ENCODE data around the gene CHST12.
"Not testable (repeated sequence)": the region's sequence is repeated elsewhere in the genome, so short reads cannot be mapped to it uniquely, and the experiment has no call there.

The CHST12 gene

GRCh38 chr7:2403014-2403717 lies at the start of gene CHST12:
Gene CHST12 (plus strand): TSS chr7:2403611. CDS start chr7:2432640, 29,029 bp downstream.
- DNase-seq (ENCODE audit: low read depth) = peak; percentile 28

- DNase-seq (ENCODE audit: low read depth) = peak; percentile 50
Observed at GRCh38 chr7:2353936-2354185, 49.5 kb upstream of the CHST12 start.

DNA sequence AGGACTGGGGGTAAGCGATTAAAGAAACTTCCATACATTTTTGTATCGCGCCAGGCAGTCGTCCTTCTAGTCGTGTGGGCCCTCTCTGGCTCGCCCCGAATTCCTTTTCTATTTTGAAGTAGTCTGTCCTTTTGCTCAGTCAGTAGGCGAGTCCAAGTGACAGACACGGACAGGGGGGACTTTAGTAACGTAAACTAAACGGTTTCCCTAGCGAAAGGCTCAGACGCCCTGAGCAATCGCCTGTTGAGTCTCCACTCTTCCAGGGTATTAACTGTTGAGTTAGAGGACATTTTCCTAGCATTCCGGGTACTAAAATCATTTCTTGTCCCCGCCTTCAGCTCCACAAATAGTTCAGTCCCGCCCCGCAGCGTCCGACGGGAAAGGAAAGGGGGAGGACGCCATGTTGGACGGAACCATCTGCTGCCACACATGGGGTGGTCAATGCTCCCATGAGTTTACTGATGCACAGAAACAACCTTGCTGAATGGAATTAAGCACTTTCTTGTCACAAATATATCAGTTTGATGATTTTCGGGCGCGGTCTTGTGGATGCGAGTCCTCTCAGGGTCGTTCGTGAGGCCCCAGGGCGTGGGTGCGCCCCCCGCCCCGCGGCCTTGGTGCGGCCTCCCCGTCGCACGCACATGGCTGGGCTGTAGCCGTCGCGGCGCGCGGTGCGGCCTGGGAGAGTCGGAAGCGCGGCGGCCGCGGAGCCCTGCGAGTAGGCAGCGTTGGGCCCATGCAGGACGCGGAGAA lies 49.0 kb upstream of the CHST12 start, which contains the start of gene EIF3B:
Gene EIF3B, plus strand, starts transcription at position 642 of the 753 bp plus-strand sequence. Its CDS starts 95 bp downstream, at position 737.
- peak; percentile 69 for DNase-seq (ENCODE audit: low read depth)

DNA sequence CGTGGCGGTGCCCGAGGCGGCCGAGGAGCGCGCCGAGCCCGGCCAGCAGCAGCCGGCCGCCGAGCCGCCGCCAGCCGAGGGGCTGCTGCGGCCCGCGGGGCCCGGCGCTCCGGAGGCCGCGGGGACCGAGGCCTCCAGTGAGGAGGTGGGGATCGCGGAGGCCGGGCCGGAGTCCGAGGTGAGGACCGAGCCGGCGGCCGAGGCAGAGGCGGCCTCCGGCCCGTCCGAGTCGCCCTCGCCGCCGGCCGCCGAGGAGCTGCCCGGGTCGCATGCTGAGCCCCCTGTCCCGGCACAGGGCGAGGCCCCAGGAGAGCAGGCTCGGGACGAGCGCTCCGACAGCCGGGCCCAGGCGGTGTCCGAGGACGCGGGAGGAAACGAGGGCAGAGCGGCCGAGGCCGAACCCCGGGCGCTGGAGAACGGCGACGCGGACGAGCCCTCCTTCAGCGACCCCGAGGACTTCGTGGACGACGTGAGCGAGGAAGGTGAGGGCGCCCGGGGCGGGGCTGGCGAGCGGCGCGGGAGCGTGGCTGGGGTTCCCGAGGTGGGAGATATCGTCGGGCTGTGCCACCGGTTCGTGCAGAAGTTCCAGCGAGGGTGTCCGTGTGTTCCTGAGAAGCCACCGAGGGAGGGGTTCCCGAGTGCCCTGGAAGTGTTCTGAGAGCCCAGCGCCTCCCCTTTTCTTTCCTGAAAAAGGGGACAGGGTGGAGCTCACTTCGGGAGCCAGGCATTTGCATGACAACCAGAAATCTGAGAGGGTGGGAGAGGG lies 48.3 kb upstream of the CHST12 start:
- no peak for DNase-seq (ENCODE audit: low read depth)

GRCh38 chr7:2355705-2356008 lies 47.8 kb upstream of the CHST12 start:
- DNase-seq (ENCODE audit: low read depth) = no peak

GRCh38 chr7:2357165-2357564 lies 46.2 kb upstream of the CHST12 start:
- DNase-seq (ENCODE audit: low read depth) = no peak

DNA sequence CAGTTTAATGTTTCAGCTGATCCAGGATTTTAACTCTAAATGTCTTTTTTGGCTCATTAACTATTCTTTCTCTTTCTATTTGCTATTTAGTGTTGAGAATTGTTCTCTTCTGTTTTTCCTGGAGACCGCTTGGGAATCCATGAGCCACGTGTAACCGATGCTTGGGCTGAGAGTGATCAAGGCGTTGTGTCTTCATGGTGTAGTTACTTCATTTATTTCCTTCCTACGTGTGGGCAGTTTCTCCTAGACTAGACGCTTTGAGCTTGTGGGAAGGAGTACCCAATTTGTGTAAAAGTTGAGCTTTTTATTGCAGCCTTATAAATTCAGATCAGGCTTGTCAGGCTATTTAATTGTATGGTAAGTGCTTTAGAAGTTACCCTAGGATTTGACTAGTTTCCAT lies 45.8 kb upstream of the CHST12 start:
- DNase-seq (ENCODE audit: low read depth) = no peak

- DNase-seq (ENCODE audit: low read depth) = no peak
Observed at GRCh38 chr7:2358968-2359527, 44.4 kb upstream of the CHST12 start.

GRCh38 chr7:2359610-2360009 lies 43.8 kb upstream of the CHST12 start:
- no peak for DNase-seq (ENCODE audit: low read depth)

DNA sequence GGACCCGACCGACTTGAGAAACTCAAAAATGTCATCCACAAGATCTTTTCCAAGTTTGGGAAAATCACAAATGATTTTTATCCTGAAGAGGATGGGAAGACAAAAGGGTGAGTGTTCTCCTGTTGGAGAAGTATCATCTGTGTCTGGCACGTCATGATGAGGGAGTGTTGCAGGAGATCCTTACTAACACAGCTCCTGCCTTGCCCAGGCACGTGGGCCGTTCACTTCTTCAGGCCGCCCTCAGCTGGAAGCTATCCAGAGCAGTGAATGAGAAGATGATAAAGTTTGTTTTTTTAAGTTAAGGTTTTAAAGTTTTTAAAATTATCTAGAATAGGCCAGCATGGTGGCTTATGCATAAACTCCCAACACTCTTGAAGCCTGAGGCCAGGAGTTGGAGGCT lies 42.6 kb upstream of the CHST12 start:
- DNase-seq (ENCODE audit: low read depth) = no peak

- no peak for DNase-seq (ENCODE audit: low read depth)
Observed at GRCh38 chr7:2362385-2363088, 40.9 kb upstream of the CHST12 start.

GRCh38 chr7:2369139-2369538 lies 34.3 kb upstream of the CHST12 start:
- no peak for DNase-seq (ENCODE audit: low read depth)

- no peak for DNase-seq (ENCODE audit: low read depth)
Observed at GRCh38 chr7:2371329-2371728, 32.1 kb upstream of the CHST12 start.

DNA sequence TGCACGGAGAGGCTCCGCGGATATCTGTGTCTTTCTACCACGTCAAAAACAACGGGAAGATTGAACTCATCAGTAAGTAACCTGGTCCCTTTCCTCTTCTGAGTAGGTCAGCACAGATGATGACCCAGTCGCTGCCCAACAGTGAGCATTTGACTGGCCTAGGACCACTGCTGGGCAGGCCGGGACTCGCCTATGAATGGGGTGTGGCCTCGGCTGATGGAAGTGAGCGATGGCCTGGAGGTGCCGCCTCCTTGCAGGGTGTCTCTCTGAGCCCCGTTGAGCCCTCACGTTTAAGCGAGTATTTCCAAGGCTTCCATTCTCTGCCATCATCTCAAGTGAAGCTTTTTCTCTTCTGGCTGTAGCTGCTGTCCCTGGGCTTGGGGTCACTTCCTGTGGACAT lies 30.7 kb upstream of the CHST12 start:
- no peak for DNase-seq (ENCODE audit: low read depth)

- DNase-seq (ENCODE audit: low read depth) = no peak
Observed at GRCh38 chr7:2373124-2373556, 30.3 kb upstream of the CHST12 start.

DNA sequence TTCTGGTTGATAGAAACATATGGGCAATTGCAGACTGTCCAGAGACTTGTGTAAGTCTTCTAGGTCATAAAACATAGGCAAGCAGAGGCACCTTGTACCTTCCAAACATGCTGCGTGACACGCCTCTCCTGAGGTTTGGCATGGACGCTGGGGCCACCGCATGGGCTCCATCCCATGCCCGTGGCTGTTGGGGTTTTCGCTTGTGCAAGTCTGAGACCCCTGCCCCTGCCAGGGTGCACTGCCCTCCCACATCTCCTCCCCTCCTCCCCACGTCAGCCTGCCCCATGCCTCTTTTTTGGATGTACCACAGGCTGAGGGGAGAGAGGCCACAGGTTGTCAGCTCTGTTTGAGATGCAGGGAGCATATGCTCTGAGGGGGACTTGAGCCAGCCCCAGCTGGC lies 29.8 kb upstream of the CHST12 start:
- no peak for DNase-seq (ENCODE audit: low read depth)

- no peak for DNase-seq (ENCODE audit: low read depth)
Observed at GRCh38 chr7:2374401-2374800, 29.0 kb upstream of the CHST12 start.

- DNase-seq (ENCODE audit: low read depth) = no peak
Observed at GRCh38 chr7:2374830-2375728, 28.3 kb upstream of the CHST12 start.

GRCh38 chr7:2376351-2377154 lies 26.9 kb upstream of the CHST12 start:
- no peak for DNase-seq (ENCODE audit: low read depth)

DNA sequence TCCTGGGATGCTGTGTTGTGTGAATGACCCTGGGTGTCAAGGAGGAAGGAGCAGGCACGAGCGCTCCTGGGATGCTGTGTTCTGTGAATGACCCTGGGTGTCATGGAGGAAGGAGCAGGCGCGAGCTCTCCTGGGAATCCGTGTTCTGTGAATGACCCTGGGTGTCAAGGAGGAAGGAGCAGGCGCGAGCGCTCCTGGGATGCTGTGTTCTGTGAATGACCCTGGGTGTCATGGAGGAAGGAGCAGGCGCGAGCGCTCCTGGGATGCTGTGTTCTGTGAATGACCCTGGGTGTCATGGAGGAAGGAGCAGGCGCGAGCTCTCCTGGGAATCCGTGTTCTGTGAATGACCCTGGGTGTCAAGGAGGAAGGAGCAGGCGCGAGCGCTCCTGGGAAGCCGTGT lies 25.9 kb upstream of the CHST12 start:
- not testable (repeated sequence) for DNase-seq (ENCODE audit: low read depth)

Data from GM04503 (cell line).